ENCODE results near the gene SMURF2. TPM values are rescaled to one million over a fixed set of nuclear protein-coding genes. Genes with fewer than 3 reads are reported as not detected.

The SMURF2 gene
- polyA plus RNA-seq, 4 donors, result 8.0 to 20.1 (median 12.9) TPM

GRCh38 chr17:64502809-64503208 lies 159.3 kb downstream of the SMURF2 start:
- 69 to 87% (median 85%) methylated on average over 2 of the region's 2 CpGs for WGBS, 3 donors
- DNase-seq (no peak), FAIRE-seq (no peak)
- no peak overlapping the region for H3K27ac ChIP-seq (ENCODE audit: low read depth in 1 of 3, low read length in 2 of 3)
- H3K36me3 ChIP-seq (ENCODE audit: control insufficient read depth in 3 of 3, insufficient read depth in 2 of 3, low read depth in 1 of 3, low read length in 3 of 3), result peaks cover 12 to 44% (median 25%) of the 10 kb centered on the region in 3 donors
- no peak overlapping the region for H3K4me3 ChIP-seq (ENCODE audit: low read depth in 1 of 3, low read length in 3 of 3)
- H3K27me3 ChIP-seq (ENCODE audit: control insufficient read depth in 3 of 3, insufficient read depth in 3 of 3, low read length in 3 of 3), result no peaks in the 10 kb centered on the region
- H3K4me1 ChIP-seq (ENCODE audit: control insufficient read depth in 3 of 3, insufficient read depth in 2 of 3, low read depth in 1 of 3, low read length in 2 of 3), result peaks cover 0 to 16% (median 11%) of the 10 kb centered on the region in 3 donors
- no peaks in the 10 kb centered on the region for H3K9me3 ChIP-seq (ENCODE audit: control insufficient read depth in 2 of 2, insufficient read depth in 1 of 2, low read depth in 1 of 2, low read length in 1 of 2)

DNA sequence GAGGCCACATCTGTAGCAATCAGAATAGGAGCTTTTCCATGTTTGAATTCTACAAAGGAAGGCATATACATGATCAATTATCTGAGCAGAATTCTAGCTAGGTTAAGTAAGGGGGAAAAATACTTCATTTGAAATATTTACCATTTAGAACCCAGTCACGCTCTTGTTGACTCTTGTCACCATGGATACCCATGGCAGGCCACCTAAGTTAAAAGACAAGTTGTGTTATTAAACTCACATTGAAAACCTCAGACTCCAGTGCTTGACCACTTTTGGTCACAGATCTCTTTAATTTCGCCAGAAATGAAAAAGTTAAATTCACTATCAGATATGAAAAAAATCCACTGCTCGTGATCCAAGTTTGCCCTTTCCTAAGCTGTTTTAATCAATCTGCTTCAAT lies 160.1 kb downstream of the SMURF2 start:
- FAIRE-seq, result no peak
- Histone ChIP-seq H3K4me1 (ENCODE audit: control insufficient read depth in 3 of 3, insufficient read depth in 2 of 3, low read depth in 1 of 3, low read length in 2 of 3) (peaks cover 0 to 22% (median 16%) of the 10 kb centered on the region in 3 donors), H3K27ac (ENCODE audit: low read depth in 1 of 3, low read length in 2 of 3) (no peak overlapping the region), H3K4me3 (ENCODE audit: low read depth in 1 of 3, low read length in 3 of 3) (no peak overlapping the region), H3K9me3 (ENCODE audit: control insufficient read depth in 2 of 2, insufficient read depth in 1 of 2, low read depth in 1 of 2, low read length in 1 of 2) (no peaks in the 10 kb centered on the region), H3K36me3 (ENCODE audit: control insufficient read depth in 3 of 3, insufficient read depth in 2 of 3, low read depth in 1 of 3, low read length in 3 of 3) (peaks cover 15 to 44% (median 25%) of the 10 kb centered on the region in 3 donors), H3K27me3 (ENCODE audit: control insufficient read depth in 3 of 3, insufficient read depth in 3 of 3, low read length in 3 of 3) (no peaks in the 10 kb centered on the region)
- DNase-seq, result no peak
- 73 to 78% (median 74%) methylated on average over 3 of the region's 3 CpGs for WGBS, 3 donors

- no peak overlapping the region for H3K4me3 ChIP-seq (ENCODE audit: low read depth in 1 of 3, low read length in 3 of 3)
- FAIRE-seq (no peak), DNase-seq (no peak)
- 85 to 87% (median 87%) methylated on average over 11 of the region's 11 CpGs for WGBS, 3 donors
- H3K27ac ChIP-seq (ENCODE audit: low read depth in 1 of 3, low read length in 2 of 3), result no peak overlapping the region
- H3K36me3 ChIP-seq (ENCODE audit: control insufficient read depth in 3 of 3, insufficient read depth in 2 of 3, low read depth in 1 of 3, low read length in 3 of 3), result peaks cover 15 to 44% (median 25%) of the 10 kb centered on the region in 3 donors
- H3K4me1 ChIP-seq (ENCODE audit: control insufficient read depth in 3 of 3, insufficient read depth in 2 of 3, low read depth in 1 of 3, low read length in 2 of 3), result peaks cover 0 to 22% (median 16%) of the 10 kb centered on the region in 3 donors
- no peaks in the 10 kb centered on the region for H3K9me3 ChIP-seq (ENCODE audit: control insufficient read depth in 2 of 2, insufficient read depth in 1 of 2, low read depth in 1 of 2, low read length in 1 of 2)
- H3K27me3 ChIP-seq (ENCODE audit: control insufficient read depth in 3 of 3, insufficient read depth in 3 of 3, low read length in 3 of 3), result no peaks in the 10 kb centered on the region
Measured at GRCh38 chr17:64500862-64501765, 161.0 kb downstream of the SMURF2 start.

- no peak for FAIRE-seq
- Histone ChIP-seq H3K27ac (ENCODE audit: low read depth in 1 of 3, low read length in 2 of 3) (no peak overlapping the region), H3K36me3 (ENCODE audit: control insufficient read depth in 3 of 3, insufficient read depth in 2 of 3, low read depth in 1 of 3, low read length in 3 of 3) (peaks cover 15 to 44% (median 25%) of the 10 kb centered on the region in 3 donors), H3K9me3 (ENCODE audit: control insufficient read depth in 2 of 2, insufficient read depth in 1 of 2, low read depth in 1 of 2, low read length in 1 of 2) (no peaks in the 10 kb centered on the region), H3K4me1 (ENCODE audit: control insufficient read depth in 3 of 3, insufficient read depth in 2 of 3, low read depth in 1 of 3, low read length in 2 of 3) (peaks cover 0 to 29% (median 16%) of the 10 kb centered on the region in 3 donors), H3K4me3 (ENCODE audit: low read depth in 1 of 3, low read length in 3 of 3) (no peak overlapping the region), H3K27me3 (ENCODE audit: control insufficient read depth in 3 of 3, insufficient read depth in 3 of 3, low read length in 3 of 3) (no peaks in the 10 kb centered on the region)
- WGBS, 3 donors, result 75 to 84% (median 82%) methylated on average over 8 of the region's 8 CpGs
- no peak for DNase-seq
Measured at GRCh38 chr17:64500487-64500859, 161.6 kb downstream of the SMURF2 start.

DNA sequence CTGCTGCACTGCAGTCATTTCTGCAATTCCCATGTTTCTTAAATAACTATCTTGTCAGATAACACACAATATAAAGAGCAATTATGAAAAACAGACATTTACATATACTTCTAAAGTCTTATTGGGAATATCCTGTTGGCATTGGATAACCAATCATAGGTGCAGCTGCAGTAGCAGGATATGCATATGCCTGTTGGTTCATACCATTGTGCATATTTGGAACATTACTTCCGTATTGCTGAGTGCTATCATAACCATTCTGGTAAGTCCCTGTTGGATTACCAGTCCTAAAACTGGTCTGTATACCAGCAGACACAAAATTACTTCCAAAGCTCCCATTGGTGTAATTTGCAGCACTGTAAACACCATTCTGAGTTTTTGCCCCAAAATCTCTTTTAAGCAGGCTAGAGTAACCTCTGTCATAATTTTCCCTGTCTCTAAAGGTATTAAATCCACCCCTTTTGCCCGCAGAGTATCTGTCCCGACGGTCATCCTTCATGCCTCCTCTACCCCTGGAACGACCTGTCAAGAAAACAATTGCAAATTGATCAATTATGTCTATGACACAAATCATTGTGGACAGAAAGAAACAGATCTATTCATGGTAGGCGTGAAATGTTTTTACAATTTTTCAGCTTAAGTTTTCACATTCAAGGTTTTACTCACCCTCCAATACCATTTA lies 162.2 kb downstream of the SMURF2 start:
- Histone ChIP-seq H3K27me3 (ENCODE audit: control insufficient read depth in 3 of 3, insufficient read depth in 3 of 3, low read length in 3 of 3) (no peaks in the 10 kb centered on the region), H3K4me1 (ENCODE audit: control insufficient read depth in 3 of 3, insufficient read depth in 2 of 3, low read depth in 1 of 3, low read length in 2 of 3) (peaks cover 0 to 29% (median 16%) of the 10 kb centered on the region in 3 donors), H3K9me3 (ENCODE audit: control insufficient read depth in 2 of 2, insufficient read depth in 1 of 2, low read depth in 1 of 2, low read length in 1 of 2) (no peaks in the 10 kb centered on the region), H3K4me3 (ENCODE audit: low read depth in 1 of 3, low read length in 3 of 3) (no peak overlapping the region), H3K27ac (ENCODE audit: low read depth in 1 of 3, low read length in 2 of 3) (no peak overlapping the region), H3K36me3 (ENCODE audit: control insufficient read depth in 3 of 3, insufficient read depth in 2 of 3, low read depth in 1 of 3, low read length in 3 of 3) (peaks cover 15 to 44% (median 25%) of the 10 kb centered on the region in 3 donors)
- no peak for FAIRE-seq
- 84 to 88% (median 85%) methylated on average over 6 of the region's 6 CpGs for WGBS, 3 donors
- DNase-seq, result no peak

GRCh38 chr17:64498308-64499203 lies 163.6 kb downstream of the SMURF2 start:
- H3K4me3 ChIP-seq (ENCODE audit: low read depth in 1 of 3, low read length in 3 of 3), result no peak overlapping the region
- H3K27ac ChIP-seq (ENCODE audit: low read depth in 1 of 3, low read length in 2 of 3), result peak overlapping the region; percentile 11 to 88 (median 34)
- H3K27me3 ChIP-seq (ENCODE audit: control insufficient read depth in 3 of 3, insufficient read depth in 3 of 3, low read length in 3 of 3), result no peaks in the 10 kb centered on the region
- 62 to 67% (median 63%) methylated on average over 7 of the region's 7 CpGs for WGBS, 3 donors
- no peaks in the 10 kb centered on the region for H3K9me3 ChIP-seq (ENCODE audit: control insufficient read depth in 2 of 2, insufficient read depth in 1 of 2, low read depth in 1 of 2, low read length in 1 of 2)
- FAIRE-seq (no peak), DNase-seq (no peak)
- H3K36me3 ChIP-seq (ENCODE audit: control insufficient read depth in 3 of 3, insufficient read depth in 2 of 3, low read depth in 1 of 3, low read length in 3 of 3), result peaks cover 15 to 36% (median 23%) of the 10 kb centered on the region in 3 donors
- H3K4me1 ChIP-seq (ENCODE audit: control insufficient read depth in 3 of 3, insufficient read depth in 2 of 3, low read depth in 1 of 3, low read length in 2 of 3), result peaks cover 0 to 19% (median 10%) of the 10 kb centered on the region in 3 donors

GRCh38 chr17:64497565-64498035 lies 164.5 kb downstream of the SMURF2 start:
- FAIRE-seq, result no peak
- DNase-seq, result peak in 1 of 2 donors; percentile 33

More at GRCh38 chr17:64497565-64498035, 164.5 kb downstream of the SMURF2 start:
- Histone ChIP-seq H3K36me3 (ENCODE audit: control insufficient read depth in 3 of 3, insufficient read depth in 2 of 3, low read depth in 1 of 3, low read length in 3 of 3) (peaks cover 16 to 28% (median 17%) of the 10 kb centered on the region in 3 donors), H3K27me3 (ENCODE audit: control insufficient read depth in 3 of 3, insufficient read depth in 3 of 3, low read length in 3 of 3) (no peaks in the 10 kb centered on the region), H3K4me3 (ENCODE audit: low read depth in 1 of 3, low read length in 3 of 3) (peak overlapping the region in 2 of 3 donors; percentile 59 to 80), H3K4me1 (ENCODE audit: control insufficient read depth in 3 of 3, insufficient read depth in 2 of 3, low read depth in 1 of 3, low read length in 2 of 3) (peaks cover 0 to 16% (median 5%) of the 10 kb centered on the region in 3 donors), H3K27ac (ENCODE audit: low read depth in 1 of 3, low read length in 2 of 3) (peak overlapping the region; percentile 81 to 91 (median 88)), H3K9me3 (ENCODE audit: control insufficient read depth in 2 of 2, insufficient read depth in 1 of 2, low read depth in 1 of 2, low read length in 1 of 2) (no peaks in the 10 kb centered on the region)
- WGBS, 3 donors, result 16 to 28% (median 25%) methylated on average over 4 of the region's 4 CpGs

Data from small intestine (tissue), 7 donors.